ENCODE measurements around the gene SYNPR. TPM values are rescaled to one million over a fixed set of nuclear protein-coding genes. Genes with fewer than 3 reads are reported as not detected.

The SYNPR gene
- total RNA-seq, 1 experiment from 2014 or later: 0.17 TPM

DNA sequence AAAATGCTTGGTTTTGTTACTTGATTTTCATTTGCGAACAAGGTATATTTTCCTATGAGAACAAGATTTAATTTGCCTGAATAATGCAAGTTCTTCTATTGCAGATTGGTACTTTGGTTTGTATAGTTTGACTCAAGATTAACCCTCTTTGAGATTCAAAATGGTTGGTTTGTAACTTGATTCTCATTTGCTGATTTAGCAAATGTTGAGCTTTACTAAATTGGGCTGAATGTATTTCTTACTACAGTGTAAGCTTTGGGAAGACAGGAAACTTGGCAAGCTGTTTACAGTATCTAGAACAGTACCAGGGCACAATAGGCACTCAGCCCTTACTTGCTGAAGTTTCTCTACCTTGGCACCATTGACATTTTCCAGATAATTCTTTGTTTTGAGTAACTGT lies 3.7 kb upstream of the SYNPR start:
- H2BK5ac ChIP-seq (ENCODE audit: insufficient read length, low read length): no peak overlapping the region
- Mint-ChIP-seq H3K4me1 (peaks cover 16 to 25% of the 10 kb centered on the region in 2 experiments), H3K27me3 (ENCODE audit: low read depth) (peaks cover 38% of the 10 kb centered on the region), H3K4me3 (no peak overlapping the region), H3K36me3 (ENCODE audit: insufficient read depth in 1 of 3, low read depth in 3 of 3) (no peaks in the 10 kb centered on the region), H3K27ac (no peak overlapping the region), H3K9me3 (peaks cover 0 to 4% of the 10 kb centered on the region in 2 experiments; a peak in 2 of 5 replicates)
- H3K14ac ChIP-seq (ENCODE audit: insufficient read depth, low read length): no peak overlapping the region
- H2AFZ ChIP-seq (ENCODE audit: low read length): no peak overlapping the region
- no peak overlapping the region for H3T11ph ChIP-seq (ENCODE audit: low read length)
- no peaks in the 10 kb centered on the region for H3K9me3 ChIP-seq (ENCODE audit: control insufficient read depth, low read depth, low read length)
- no peak overlapping the region for H3K56ac ChIP-seq (ENCODE audit: insufficient read length, low read depth, low read length)
- H3K4me2 ChIP-seq (ENCODE audit: insufficient read depth, insufficient read length, low read length): no peak overlapping the region
- no peak overlapping the region for H2BK20ac ChIP-seq (ENCODE audit: low read depth, low read length, poor library complexity, severe bottlenecking)
- H3K9ac ChIP-seq (ENCODE audit: extremely low read depth, insufficient read length, low read length): no peak overlapping the region
- no peaks in the 10 kb centered on the region for H3K79me2 ChIP-seq (ENCODE audit: insufficient read depth, low read length)
- WGBS (ENCODE audit: extremely low coverage, insufficient read length, low lambda C conversion rate): no CpG with 5 or more reads among the region's 1 CpG
- no peak for DNase-seq
- H4K8ac ChIP-seq (replicated peaks; ENCODE audit: insufficient read length, low read depth, low read length): no peak overlapping the region
- no peak overlapping the region for H3K23ac ChIP-seq (ENCODE audit: insufficient read length, low read depth, low read length)
- H4K20me1 ChIP-seq (ENCODE audit: control insufficient read depth, insufficient read depth, insufficient read length): no peaks in the 10 kb centered on the region
- no peak overlapping the region for H2AK5ac ChIP-seq (ENCODE audit: insufficient read length, low read length)
- no peak overlapping the region for H4K5ac ChIP-seq (ENCODE audit: insufficient read length, low read depth, low read length)
- H3K27me3 ChIP-seq (ENCODE audit: insufficient read depth, low read length): peaks cover 13% of the 10 kb centered on the region
- H3K23me2 ChIP-seq (ENCODE audit: insufficient read length, low read depth, low read length, poor library complexity, severe bottlenecking): peaks cover 10% of the 10 kb centered on the region
- no peaks in the 10 kb centered on the region for H3K79me1 ChIP-seq (ENCODE audit: insufficient read depth, low read depth, low read length, poor library complexity, severe bottlenecking)
- no peak overlapping the region for H3K4ac ChIP-seq (ENCODE audit: low read depth, low read length)
- H4K91ac ChIP-seq (ENCODE audit: insufficient read length, low read depth, low read length): no peak overlapping the region
- H3K27ac ChIP-seq (ENCODE audit: insufficient read length, low read depth, low read length): no peak overlapping the region
- H3K4me1 ChIP-seq (ENCODE audit: insufficient read depth, low read length): peaks cover 3% of the 10 kb centered on the region; the same call in 1 of the 2 replicates
- H2BK120ac ChIP-seq (ENCODE audit: low read depth, low read length, poor library complexity, severe bottlenecking): no peak overlapping the region
- TF ChIP-seq, protein P1, sequence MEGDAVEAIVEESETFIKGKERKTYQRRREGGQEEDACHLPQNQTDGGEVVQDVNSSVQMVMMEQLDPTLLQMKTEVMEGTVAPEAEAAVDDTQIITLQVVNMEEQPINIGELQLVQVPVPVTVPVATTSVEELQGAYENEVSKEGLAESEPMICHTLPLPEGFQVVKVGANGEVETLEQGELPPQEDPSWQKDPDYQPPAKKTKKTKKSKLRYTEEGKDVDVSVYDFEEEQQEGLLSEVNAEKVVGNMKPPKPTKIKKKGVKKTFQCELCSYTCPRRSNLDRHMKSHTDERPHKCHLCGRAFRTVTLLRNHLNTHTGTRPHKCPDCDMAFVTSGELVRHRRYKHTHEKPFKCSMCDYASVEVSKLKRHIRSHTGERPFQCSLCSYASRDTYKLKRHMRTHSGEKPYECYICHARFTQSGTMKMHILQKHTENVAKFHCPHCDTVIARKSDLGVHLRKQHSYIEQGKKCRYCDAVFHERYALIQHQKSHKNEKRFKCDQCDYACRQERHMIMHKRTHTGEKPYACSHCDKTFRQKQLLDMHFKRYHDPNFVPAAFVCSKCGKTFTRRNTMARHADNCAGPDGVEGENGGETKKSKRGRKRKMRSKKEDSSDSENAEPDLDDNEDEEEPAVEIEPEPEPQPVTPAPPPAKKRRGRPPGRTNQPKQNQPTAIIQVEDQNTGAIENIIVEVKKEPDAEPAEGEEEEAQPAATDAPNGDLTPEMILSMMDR (conservative IDR thresholded peaks at IDR 0.05): no peak
- H2BK12ac ChIP-seq (ENCODE audit: insufficient read length, low read depth, low read length): no peak overlapping the region
- H2BK15ac ChIP-seq (ENCODE audit: low read depth, low read length): no peak overlapping the region
- no peak overlapping the region for H3K18ac ChIP-seq (ENCODE audit: insufficient read length, low read depth, low read length)

Measured in H9 (cell line).